Right atrium auricular region (tissue), 2 donors: ENCODE results near the gene CEBPE. TPM values are rescaled to one million over a fixed set of nuclear protein-coding genes. Genes with fewer than 3 reads are reported as not detected.

Experiments used
- DNase-seq: peaks from one replicate; pipeline ENCODE4 v3.0.0-alpha.2; 2019; ENCODE audit warnings: low spot score
- H3K27ac ChIP-seq, 2 donors: fragments of 200-600 bp; sonication (generic); 1 replicate in 1 of 2; 2 replicates in 1 of 2; pipeline ENCODE4 v1.5.1; 2016 to 2019
- H3K27me3 ChIP-seq, 2 donors: fragments of 200-600 bp; sonication (generic); one replicate each; pipeline versions ENCODE4 v1.5.1 to v1.6.0; 2017 to 2019
- H3K36me3 ChIP-seq: fragments of 200-600 bp; sonication (generic); one replicate; pipeline ENCODE4 v1.5.1; 2016
- H3K4me1 ChIP-seq, 2 donors: fragments of 200-600 bp; sonication (generic); one replicate each; pipeline versions ENCODE4 v1.5.1 to v1.6.0; 2017 to 2019
- H3K4me3 ChIP-seq, 2 donors: fragments of 200-600 bp; sonication (generic); 1 replicate in 1 of 2; 2 replicates in 1 of 2; pipeline ENCODE4 v1.5.1; 2017 to 2019; ENCODE audit warnings: mild to moderate bottlenecking in 1 of 2, moderate library complexity in 1 of 2
- H3K9me3 ChIP-seq, 2 donors: fragments of 200-600 bp; sonication (generic); one replicate each; pipeline ENCODE4 v1.5.1; 2019
- CTCF ChIP-seq, 2 donors: fragments of 200-600 bp; sonication (generic); IDR thresholded peaks; one replicate each; pipeline ENCODE4 v1.5.1; 2019; ENCODE audit warnings: antibody characterized with exemption in 2 of 2
- total RNA-seq, 2 donors: library from RNA; depleted of rRNA; stranded (reverse); fragments of >200 nt; gene quantifications; one replicate each; pipeline ENCODE4 v1.1.0, GENCODE V29; 2016

The CEBPE gene
- total RNA-seq, 2 donors from 2014 or later: not detected

- no peak for TF ChIP-seq CTCF (IDR thresholded peaks at IDR 0.05)
- peak within 1 kb of the TSS; percentile 96 to 99 for H3K27ac ChIP-seq
- H3K27me3 ChIP-seq: no peaks in the 10 kb centered on the region
- no peaks in the 10 kb centered on the region for H3K9me3 ChIP-seq
- DNase-seq: peak; percentile 100
- H3K36me3 ChIP-seq: peaks cover 39% of the 10 kb centered on the region
- peaks cover 0 to 59% of the 10 kb centered on the region in 2 donors for H3K4me1 ChIP-seq
- H3K4me3 ChIP-seq: peak within 1 kb of the TSS; percentile 79 to 91
These were observed 23.6 kb downstream of the CEBPE start, which contains the start of gene C14orf119 for GRCh38 chr14:23095196-23096108. Gene C14orf119 (plus strand): TSS chr14:23095505. CDS start chr14:23097659, 2,154 bp downstream.

GRCh38 chr14:23094666-23095195 is 24.3 kb downstream of the CEBPE start, which contains the start of gene ACIN1:
Gene ACIN1 (minus strand): TSS chr14:23095136. CDS start chr14:23095112, 24 bp downstream.
- Histone ChIP-seq H3K27ac (peak within 1 kb of the TSS; percentile 96 to 99), H3K4me1 (peaks cover 0 to 61% of the 10 kb centered on the region in 2 donors), H3K36me3 (peaks cover 45% of the 10 kb centered on the region), H3K27me3 (no peaks in the 10 kb centered on the region), H3K9me3 (no peaks in the 10 kb centered on the region), H3K4me3 (peak within 1 kb of the TSS; percentile 79 to 91)
- TF ChIP-seq CTCF (IDR thresholded peaks at IDR 0.05): no peak
- DNase-seq: peak; percentile 80

GRCh38 chr14:23093991-23094665 is 24.9 kb downstream of the CEBPE start:
- TF ChIP-seq CTCF (IDR thresholded peaks at IDR 0.05): no peak
- Histone ChIP-seq H3K9me3 (no peaks in the 10 kb centered on the region), H3K4me3 (peak overlapping the region; percentile 74 to 79), H3K36me3 (peaks cover 51% of the 10 kb centered on the region), H3K27ac (peak overlapping the region; percentile 96 to 99), H3K4me1 (peaks cover 0 to 55% of the 10 kb centered on the region in 2 donors), H3K27me3 (no peaks in the 10 kb centered on the region)
- no peak for DNase-seq

GRCh38 chr14:23093526-23093925 is 25.5 kb downstream of the CEBPE start:
- Histone ChIP-seq H3K27me3 (no peaks in the 10 kb centered on the region), H3K4me1 (peaks cover 0 to 51% of the 10 kb centered on the region in 2 donors), H3K4me3 (peak overlapping the region; percentile 74 to 79), H3K27ac (no peak overlapping the region), H3K9me3 (no peaks in the 10 kb centered on the region), H3K36me3 (peaks cover 57% of the 10 kb centered on the region)
- DNase-seq: no peak
- no peak for TF ChIP-seq CTCF (IDR thresholded peaks at IDR 0.05)

GRCh38 chr14:23093104-23093503 is 26.0 kb downstream of the CEBPE start:
- peaks cover 0 to 51% of the 10 kb centered on the region in 2 donors for H3K4me1 ChIP-seq
- no peaks in the 10 kb centered on the region for H3K9me3 ChIP-seq
- no peak for TF ChIP-seq CTCF (IDR thresholded peaks at IDR 0.05)
- peaks cover 56% of the 10 kb centered on the region for H3K36me3 ChIP-seq
- H3K4me3 ChIP-seq: no peak overlapping the region
- H3K27me3 ChIP-seq: no peaks in the 10 kb centered on the region
- DNase-seq: no peak
- H3K27ac ChIP-seq: no peak overlapping the region
